GM18508 (cell line): Measurements from ENCODE around the gene LMO7.

Experiments used
- ATAC-seq: cut with Tn5 transposase; IDR thresholded peaks from one replicate; pipeline ENCODE4 v1.9.1; 2021; ENCODE audit warnings: moderate number of reproducible peaks; ENCODE audit not compliant: insufficient read depth, unreplicated experiment

LMO7 gene

GRCh38 chr13:75795274-75795673, 159.1 kb downstream of the LMO7 start:
- ATAC-seq = no peak

DNA sequence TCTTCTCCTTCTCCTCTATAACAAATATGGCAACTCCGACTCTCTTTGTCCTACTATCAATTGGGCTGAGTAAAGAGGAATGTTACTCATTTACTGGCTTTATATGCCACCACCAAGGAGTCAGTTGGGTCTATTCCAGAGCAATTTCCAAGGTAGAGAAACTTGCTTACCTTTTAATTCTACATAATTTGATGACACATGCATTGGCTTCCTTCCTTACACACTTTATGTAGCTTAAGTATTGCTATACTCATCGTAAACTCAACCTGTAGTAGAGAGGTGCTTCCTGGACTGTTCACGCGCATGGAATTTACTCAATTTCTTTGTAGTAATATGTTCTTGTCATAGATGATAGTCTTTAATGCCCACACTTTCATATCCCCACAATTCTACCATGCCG, 160.7 kb downstream of the LMO7 start:
- no peak for ATAC-seq

DNA sequence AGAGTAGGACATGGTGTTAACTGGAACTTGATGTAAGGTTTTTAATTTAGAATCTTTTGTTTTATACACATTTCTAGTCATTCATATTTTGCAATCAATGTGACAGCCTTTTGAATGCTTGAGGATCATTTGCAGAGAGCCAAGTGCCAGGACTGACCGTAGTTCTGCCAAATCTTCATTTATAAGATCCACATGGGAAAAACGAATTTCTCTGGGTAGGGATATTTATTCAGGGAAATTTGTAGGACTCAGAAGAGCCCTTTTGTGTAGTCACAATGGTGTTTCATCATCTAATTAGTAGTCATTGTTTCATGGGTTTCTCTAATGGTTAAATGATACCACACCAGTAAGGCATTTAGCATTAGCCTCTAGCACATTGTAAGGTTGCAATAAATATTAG, 161.1 kb downstream of the LMO7 start:
- ATAC-seq = no peak

GRCh38 chr13:75797719-75798118, 161.6 kb downstream of the LMO7 start:
- no peak for ATAC-seq

DNA sequence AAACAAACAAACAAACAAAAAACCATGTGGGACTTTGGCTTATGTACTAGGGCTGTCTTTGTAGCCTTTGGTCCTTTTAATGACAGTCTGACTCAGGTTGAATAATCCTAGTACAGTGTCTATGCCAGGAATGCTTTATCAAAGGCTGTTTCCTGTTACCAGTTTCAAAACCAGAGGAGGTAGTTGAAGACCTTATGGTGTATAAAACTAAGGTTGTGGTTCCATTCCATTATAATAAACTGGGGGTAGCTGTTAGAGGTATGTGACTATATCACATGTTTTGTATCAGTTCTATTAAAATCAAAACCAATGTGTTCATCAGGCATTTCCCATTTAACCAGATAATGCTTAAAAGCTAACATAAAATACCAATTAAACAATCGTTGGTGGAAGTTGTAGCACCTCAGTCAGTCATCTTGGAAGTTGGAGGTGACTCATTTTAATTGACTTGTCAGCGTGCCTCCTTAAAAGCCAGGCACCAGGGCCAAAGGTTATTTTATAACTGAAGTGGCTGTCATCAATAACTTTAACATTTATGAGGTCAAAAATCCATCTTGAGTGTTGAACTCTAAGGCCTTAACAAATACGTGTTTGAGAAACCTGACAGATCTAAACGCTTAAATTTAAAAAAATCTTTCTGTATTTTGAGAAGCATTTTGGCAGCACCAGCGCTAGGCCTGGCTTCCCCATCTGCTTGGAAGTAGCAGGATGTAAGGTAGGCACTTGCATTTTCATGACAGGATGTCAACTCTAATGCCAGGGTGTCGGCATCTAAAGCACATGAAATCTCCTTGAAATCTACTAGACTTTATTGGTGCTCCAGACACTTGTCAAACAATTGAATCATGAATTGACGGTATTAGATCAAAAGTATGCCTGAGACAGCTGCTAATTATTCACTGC, 162.5 kb downstream of the LMO7 start:
- no peak for ATAC-seq

GRCh38 chr13:75800545-75800944, 164.4 kb downstream of the LMO7 start:
- ATAC-seq = no peak

- no peak for ATAC-seq
Observed at GRCh38 chr13:75801388-75801945, 165.3 kb downstream of the LMO7 start.

DNA sequence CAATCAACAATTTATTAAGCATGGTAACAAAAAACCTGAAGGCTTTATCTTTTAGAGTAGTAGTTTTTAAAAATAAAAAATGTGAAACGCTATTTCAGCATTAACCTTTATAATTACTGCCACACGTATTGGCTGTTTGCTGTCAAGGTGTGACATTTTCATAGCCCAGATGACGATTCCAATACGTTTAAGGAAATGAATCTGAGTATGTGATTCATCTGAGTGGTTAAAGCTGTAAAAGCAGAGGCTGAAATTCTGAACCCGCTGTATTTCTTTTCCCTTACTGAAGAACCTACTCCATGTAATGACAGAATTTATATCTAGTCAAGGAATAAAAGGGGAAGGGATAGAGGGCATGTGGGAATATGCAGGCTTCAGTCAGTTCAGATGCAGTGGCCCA, 166.0 kb downstream of the LMO7 start:
- ATAC-seq = no peak

- peak; percentile 67 for ATAC-seq
Observed at GRCh38 chr13:75803164-75803611, 167.1 kb downstream of the LMO7 start.

GRCh38 chr13:75804054-75804453, 167.9 kb downstream of the LMO7 start:
- ATAC-seq = no peak

DNA sequence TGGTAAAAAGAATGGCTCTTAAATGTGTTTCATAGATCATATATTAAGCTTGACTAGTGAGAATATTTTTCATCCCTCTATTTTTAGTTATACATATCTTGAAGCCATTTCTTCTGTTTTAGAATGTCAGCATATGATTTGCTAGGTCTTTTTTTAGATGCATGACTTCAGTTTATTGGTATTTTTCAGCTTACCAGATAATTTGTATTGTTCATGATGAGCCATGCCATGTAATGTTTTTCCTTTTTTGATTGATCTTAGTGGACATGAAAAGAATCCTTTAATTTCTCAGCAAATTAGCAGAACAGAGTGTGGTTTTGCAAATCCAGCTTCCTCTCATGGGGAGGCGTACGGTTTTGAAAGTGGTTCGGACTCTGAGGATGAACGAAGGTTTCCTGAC, 168.5 kb downstream of the LMO7 start:
- no peak for ATAC-seq

GRCh38 chr13:75806117-75806516, 170.0 kb downstream of the LMO7 start:
- ATAC-seq = no peak

- no peak for ATAC-seq
Observed at GRCh38 chr13:75811361-75811760, 175.2 kb downstream of the LMO7 start.

GRCh38 chr13:75811841-75812240, 175.7 kb downstream of the LMO7 start:
- no peak for ATAC-seq

- ATAC-seq = no peak
Observed at GRCh38 chr13:75812751-75813181, 176.6 kb downstream of the LMO7 start.

- no peak for ATAC-seq
Observed at GRCh38 chr13:75813323-75813722, 177.2 kb downstream of the LMO7 start.

- no peak for ATAC-seq
Observed at GRCh38 chr13:75818179-75818967, 182.2 kb downstream of the LMO7 start.

DNA sequence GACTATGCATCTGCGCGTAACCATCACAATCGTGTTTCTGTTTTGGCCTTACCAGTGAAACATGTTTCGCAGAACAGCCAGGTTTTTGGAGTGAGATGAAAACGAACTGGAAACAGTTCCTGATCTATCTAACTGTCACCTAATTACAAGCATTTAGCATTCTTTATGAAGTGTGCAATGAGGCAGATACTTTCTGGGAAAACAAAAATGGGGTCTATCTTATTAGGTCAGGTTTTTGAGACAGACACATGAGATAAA, 182.8 kb downstream of the LMO7 start:
- ATAC-seq = no peak

- ATAC-seq = no peak
Observed at GRCh38 chr13:75825161-75825560, 189.0 kb downstream of the LMO7 start.

DNA sequence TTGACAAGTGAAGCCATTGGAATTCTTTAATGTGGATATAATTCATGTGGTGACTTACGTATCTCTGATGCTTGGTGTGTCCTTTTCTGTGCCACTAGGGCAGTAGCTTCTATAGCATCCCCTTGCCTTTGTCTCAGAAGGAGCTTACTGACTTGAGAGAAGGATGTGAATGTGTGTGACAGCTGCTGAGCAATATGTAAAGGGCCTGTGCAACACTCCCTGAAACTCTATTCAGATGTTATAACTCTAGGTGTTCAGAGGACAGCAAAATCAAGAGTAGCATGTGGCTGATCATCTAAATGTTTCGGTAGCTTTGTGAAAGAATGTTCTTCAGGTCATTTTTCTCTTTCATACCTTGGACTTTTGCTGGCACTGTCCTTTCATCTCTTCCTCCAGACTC, 189.5 kb downstream of the LMO7 start:
- ATAC-seq = no peak

- ATAC-seq = no peak
Observed at GRCh38 chr13:75826391-75826790, 190.3 kb downstream of the LMO7 start.
